Caki2 (cell line): ENCODE measurements around the gene DLX2. TPM values are rescaled to one million over a fixed set of nuclear protein-coding genes. Genes with fewer than 3 reads are reported as not detected.

Experiments
- DNase-seq: peaks from one replicate; pipeline ENCODE4 v3.0.0-alpha.2; 2015; ENCODE audit warnings: low read depth
- in situ Hi-C: cut with HindIII; loops from 2 replicates; pipeline ENCODE4 v1.10.0; 2016; ENCODE audit warnings: low sequenced_read_pairs, low pct_unique_long_range_greater_than_20kb, mixed read lengths
- total RNA-seq: library from RNA; depleted of rRNA; stranded (reverse); fragments of >200 nt; shearing (Covaris generic); gene quantifications from 2 replicates; pipeline ENCODE4 v1.2.3, GENCODE V29; 2014; ENCODE audit warnings: low replicate concordance

Gene DLX2
- total RNA-seq, 1 experiment from 2014 or later = 1.4 TPM

DNA sequence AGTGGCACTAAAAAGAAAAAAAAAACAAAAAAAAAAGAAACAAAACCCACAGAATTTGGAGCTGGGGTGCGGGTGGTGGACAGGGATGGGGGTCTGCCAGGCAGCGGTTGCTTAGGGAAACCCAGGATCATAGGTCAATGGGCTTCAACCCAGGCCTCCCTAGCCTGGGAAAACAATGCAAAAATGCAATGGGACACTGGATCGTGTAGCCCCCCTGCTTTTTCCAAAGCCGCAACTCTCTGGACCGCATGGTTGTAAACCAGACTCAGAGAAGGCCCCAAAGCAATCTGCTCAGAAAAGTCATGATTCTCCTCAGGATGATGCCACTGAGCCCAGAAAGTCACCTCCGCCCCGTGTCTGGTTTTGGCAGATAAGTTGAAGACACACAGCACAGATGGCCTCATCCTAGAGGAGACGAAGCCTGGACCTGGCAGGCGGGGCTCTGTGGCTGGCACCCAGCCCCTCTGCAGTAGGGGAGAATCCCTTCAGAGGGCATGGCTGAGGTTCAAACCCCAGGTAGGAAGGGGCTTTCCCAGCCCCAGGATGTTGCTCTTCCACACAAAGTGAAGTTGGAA lies 5.1 kb downstream of the DLX2 start:
- in situ Hi-C loops = no loop called here
- peak; percentile 70 for DNase-seq

DNA sequence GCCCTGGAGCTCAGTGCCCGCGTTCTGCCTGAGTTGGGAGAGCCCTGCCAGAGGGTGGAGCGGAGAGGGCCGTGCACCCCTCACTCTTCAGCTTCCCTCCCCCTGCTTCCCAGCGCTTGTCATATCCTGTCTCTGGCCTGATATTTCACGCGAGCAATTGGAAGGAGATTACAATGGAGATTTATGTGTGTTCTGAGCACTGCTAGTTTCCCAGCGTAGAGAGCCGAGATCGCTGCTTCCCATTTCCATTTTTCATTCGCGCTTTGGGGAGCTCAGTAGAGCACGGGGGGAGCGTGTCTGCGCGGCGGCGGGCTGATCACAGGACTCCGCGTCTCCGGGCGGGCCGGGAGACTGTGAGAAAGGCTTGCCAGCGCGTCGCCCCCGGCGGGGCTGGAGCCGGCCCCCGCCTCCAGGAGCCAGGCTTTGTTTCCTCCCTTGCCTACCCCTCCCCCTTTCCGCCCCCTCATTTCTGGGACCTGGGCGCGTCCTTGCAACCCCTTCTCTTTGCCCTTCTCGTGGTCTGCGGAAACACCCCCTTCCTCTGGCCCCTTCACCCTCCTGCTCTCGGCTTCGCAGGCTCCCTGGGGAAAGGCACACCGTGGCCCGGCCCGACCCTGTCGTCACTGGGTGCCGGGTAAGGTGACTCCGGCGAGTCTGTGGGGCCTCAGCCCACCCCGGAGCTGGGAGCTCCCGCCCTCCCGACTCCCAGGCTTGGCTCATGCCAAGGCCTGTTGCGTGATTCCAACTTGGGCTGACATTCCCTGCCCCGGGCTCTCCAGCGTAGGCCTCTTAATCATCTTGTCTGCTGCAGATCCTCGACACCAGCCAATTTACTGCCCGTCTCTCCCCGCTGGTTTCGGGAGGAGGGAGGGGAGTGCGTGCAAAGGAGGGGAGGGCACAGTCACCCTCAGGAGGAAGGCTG lies 5.8 kb downstream of the DLX2 start:
- DNase-seq = peak; percentile 82
- in situ Hi-C loops = no loop called here

DNA sequence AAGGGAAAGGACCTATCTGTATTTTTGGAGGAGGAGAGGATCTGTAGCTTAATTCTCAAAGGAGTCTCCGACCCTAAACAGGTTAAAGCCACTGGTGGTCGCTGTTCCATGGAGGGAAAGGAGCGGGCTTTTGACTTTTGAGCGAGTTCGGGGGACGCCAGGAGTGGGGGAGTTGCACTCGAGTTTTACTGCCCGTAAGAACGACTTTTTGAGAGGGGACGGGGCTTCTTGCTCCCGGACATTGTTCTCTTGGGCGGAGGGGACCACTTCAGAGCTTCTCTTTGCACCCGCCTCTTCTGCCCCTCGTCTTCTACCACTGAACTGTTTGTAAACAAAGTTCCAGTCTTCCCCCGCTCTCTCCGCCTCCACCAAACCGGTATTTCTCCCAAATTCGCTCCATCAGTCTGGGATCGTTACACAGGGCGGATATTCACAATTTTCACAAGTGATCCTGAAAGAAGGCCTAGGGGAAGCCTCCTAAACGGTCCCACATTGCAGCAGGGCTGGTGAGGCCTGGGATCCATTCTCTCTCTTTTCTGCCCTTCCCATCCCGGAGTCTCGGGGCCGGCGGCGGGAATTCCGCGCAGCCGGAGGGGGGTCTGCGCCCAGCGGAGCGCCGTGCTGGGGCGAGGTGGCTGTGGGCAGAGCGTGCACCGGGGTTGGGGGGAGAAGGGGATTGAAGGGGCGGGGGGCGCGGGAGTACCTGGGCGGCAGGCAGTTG lies 6.6 kb downstream of the DLX2 start:
- in situ Hi-C loops = no loop called here
- peak; percentile 41 for DNase-seq

DNA sequence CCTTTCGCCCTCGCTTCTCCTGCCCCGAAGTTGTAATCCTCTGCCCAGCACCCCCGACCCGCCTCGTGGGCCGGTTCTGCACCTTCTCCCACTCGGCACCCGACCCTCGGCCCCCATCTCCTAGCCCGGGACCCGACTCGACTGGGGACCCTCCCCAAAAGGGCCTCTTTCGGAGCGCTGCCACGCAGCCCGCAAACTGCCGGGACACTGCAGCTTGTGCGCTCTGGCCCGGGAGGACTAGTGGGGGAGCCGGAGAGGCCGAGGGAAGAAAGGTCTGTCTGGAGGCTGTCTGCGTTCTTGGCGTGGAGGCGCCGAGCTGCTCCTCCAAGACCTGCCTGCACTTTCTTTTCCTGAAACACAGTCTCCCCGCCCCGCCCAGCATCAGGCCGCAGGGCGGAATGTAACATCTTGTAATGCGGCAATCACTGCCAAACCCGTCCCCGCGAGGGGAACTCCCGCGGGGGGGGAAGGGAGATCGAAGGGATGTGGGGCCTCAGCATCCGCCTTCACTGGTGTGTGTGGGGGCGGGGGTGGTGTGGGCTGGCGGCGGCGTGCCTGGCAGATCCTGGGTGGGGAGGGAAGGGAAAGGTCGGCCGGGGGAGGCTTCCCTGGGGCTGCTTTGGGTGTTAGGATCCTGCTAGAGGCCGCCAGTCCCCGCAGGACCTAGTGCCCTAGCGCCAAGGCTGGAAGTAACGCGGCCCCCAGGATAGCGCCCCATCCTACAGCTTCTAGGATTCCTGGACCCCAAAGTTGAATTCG lies 7.4 kb downstream of the DLX2 start:
- peak; percentile 81 for DNase-seq
- in situ Hi-C loops = no loop called here

DNA sequence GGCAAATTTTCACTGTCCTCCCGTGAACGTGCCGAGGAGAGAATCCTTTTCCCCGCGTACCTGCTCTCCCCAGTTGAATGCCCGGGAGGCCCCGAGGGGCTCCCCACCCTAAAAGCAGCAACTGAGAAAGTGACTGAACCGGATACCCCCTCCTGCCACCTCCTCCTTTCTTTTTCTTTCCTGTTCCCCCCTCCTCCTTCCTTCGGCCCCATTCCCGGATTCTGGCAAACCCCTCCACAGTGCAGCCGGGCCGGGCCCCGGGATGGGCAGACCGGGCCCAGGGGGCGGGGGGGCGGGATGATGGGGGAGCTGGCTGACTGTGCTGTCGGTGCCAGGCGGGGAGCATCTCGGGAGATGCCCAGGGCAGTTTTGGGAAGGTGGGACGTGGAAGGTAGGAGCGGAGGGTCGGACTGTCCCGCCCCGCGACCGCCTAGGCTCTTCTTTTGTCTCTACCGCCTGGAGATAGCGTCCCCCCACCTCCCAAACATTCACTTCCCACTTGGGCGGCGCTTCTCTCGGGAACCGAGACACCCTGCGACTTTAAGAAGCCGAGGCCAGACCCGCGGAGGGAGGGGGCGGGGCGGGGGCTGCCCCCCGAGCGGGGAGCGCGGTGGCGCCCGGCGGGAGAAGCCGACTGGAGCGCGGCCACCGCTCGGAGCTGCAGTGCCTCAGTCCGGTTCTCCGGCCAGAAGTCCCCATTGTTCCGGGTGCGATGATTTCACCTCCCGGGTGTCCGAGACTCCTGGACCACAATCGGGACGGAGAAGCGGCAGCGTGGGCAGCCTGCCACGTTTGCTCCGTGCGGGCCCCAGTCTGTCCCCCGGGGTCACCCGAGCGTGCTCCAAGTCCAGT lies 8.2 kb downstream of the DLX2 start:
- DNase-seq = peak; percentile 61
- in situ Hi-C loops = no loop called here

GRCh38 chr2:172093416-172094293 lies 9.0 kb downstream of the DLX2 start:
- in situ Hi-C loops = no loop called here
- DNase-seq = no peak

GRCh38 chr2:172092716-172093415 lies 9.8 kb downstream of the DLX2 start:
- in situ Hi-C loops = no loop called here
- DNase-seq = no peak

- in situ Hi-C loops = no loop called here
- no peak for DNase-seq
Measured at GRCh38 chr2:172091761-172092566, 10.7 kb downstream of the DLX2 start.

DNA sequence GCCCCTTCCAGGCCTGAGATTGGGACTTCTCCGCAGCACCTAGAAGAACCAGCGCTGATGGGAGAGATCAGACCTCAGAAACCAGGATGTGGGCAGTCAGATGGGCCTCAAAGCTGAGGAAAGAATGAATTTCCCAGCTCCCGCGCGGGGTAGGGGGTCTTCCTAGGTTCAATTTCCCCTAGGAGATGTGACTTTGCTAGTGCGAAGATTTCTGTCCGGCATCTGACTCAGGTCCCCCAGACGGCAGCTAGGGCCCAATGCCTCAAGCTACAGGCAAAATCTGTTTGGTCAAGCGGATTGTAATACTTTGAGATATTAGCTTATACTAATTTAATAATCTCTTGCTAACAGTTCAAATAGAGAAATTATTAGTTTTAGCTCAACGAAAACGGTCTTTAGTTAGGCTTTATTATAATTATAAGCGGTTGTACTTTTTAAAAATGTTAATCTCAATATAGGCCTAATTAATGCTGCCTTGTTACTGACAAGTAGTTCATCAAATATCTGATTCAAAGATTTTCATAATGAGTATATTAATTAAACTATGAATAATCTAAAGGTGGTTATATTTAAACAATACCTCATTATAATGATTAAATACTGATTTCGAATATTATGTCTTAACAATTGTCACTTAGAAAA lies 11.6 kb downstream of the DLX2 start:
- DNase-seq = no peak
- in situ Hi-C loops = no loop called here

- no peak for DNase-seq
- in situ Hi-C loops = no loop called here
Measured at GRCh38 chr2:172090044-172090961, 12.4 kb downstream of the DLX2 start.

GRCh38 chr2:172089633-172090032 lies 13.1 kb downstream of the DLX2 start:
- DNase-seq = no peak
- in situ Hi-C loops = no loop called here

GRCh38 chr2:172089005-172089504 lies 13.6 kb downstream of the DLX2 start:
- no peak for DNase-seq
- in situ Hi-C loops = no loop called here

DNA sequence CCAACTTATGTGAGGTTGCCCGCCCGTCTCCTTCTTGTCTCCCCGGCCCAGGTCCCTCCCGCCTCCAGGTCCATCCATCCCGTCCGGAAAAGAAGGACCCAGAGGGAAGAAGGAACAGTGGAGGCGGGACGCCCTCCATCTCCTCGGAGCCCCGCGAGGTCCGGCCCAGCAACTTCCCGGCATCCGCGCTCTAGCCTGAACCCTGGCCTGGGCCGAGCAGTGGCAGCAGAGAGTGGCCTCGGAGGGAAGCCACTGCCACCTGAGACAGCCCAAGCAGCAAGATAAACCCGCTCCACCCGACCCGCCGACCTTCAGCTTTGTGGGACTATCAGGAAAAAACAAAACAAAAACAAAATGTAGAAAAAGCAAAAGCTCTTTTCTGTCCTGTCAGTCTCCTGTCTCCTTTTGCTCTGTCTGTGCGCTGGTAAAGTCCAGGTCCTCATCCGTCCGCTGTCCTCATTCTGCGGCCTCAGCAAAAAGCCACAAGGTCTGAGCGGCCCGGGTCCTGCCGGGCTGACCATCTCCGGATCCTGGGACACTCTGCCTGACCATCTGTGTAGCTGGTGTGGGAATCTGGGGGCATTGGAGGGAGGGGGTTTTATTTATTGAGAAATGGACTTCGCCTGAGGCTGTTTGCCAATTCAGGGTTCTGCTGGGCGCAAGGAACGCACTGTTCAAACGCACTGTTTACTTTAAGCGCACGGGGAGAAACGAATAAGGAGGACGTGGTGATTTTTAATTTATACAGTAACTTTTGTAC lies 14.3 kb downstream of the DLX2 start:
- in situ Hi-C loops = no loop called here
- DNase-seq = no peak
